ENCODE measurements around the gene RNF26.

Gene RNF26

DNA sequence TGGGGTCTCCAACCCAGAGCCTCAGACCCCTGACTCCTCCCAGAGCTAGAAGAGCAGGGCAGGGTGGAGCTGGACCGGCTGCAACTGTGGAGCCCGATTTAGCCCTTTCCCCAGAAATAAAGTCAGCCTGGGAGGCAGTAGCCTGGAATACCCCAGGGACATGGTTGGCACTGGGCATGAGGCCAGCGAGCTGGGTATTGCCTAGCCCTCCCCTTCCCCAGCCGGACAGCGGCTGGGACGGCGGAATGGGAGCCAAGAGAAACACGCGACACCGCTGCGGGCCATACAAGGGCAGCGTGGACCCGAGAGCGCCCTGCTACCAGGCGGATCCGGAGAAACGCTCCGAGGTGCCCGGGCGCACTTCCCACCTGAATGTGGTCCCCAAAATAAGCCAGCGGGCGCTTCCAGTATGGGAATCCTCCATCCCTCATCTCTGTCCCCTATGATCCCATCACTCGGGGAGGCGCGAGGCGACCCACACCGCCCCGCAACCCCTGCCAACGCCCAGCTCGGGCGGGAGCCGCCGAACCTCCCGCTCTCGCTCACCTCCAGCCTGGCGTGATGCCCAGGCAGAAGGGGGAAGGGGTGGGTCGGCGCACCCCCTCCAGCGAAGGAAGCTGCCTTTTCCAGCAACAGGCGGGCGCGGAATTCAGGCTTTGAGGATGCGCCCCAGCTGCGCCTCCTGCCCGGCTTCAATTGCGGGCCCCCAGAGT, 18.2 kb upstream of the RNF26 start:
- DNase-seq: no peak

DNA sequence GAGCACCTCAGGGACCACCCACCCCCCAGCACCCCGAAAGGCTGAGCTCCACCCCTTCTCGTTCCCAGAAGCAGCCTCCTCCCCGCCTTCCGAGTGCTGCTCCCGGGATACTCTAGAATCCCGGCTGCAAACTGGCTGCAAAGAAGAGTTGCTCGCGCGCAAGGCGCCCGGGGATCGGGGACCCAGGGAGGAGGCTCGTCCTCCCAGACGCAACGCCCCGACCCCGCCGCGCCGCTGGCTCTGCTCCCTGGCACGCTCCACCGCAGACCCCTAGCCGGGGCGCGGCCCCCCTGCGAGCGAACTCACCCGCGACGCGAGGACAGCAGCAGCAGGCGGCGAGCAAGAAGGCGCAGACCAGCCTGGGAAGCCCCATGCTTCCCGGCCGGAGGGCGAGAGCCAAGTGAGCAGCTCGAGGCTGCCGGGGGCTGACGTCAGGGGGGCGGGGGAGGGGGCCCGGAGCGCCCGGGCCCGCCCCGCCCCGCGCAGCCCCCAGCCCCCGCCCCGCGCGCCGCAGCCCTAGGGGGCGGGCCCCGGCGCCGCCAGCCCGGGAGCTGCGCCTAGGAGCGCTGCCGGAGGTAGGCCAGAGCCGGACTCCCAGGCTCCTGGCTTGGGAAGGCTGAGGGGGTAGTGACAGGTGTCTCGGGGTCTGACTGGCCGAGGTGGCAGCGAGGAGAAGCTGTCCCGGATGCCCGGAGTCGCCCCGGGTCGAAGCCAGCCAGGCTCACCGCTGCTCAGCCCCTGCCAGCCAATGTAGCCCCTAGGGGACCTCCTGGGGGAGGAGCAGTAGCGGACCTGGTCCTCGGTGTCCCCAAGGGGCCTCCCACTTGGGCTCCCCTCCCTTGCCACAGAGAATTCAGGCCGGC, 17.4 kb upstream of the RNF26 start, which contains the start of gene MCAM:
TSS of gene MCAM (minus strand) at position 402 of the 863 bp plus-strand sequence. CDS start at position 373, 29 bp downstream.
- no peak for DNase-seq

DNA sequence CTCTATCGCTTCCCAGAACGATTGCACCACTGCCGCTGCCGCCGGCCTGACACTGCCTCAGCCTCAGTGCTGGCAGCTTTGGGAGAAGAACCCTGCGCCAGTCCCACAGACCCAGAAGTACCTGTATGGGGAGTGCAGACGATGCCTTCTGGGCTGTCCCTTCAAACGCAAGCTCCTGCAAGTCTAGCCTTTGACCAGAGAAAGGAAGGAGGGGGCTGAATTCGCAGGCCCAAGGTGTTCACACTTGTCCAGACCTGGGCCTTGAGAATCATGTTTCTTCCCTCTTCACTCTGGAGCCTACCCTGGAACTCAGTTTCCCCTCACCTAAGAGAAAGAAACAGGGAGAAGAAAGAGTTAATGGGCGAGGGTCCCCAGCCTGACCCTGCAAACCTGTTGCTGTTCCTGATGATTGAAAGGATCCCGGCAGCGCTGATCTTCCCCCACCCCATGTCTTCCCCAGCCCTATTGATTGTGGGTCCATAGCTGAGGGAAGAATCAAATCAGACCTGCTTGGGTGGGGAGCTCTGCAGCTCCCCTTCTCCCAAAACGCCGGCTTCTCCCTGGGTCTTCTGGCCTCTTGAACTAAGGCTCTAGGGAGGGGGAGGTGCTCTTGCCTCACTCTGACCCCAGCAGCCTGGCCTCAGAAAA, 16.6 kb upstream of the RNF26 start:
- DNase-seq: no peak

DNA sequence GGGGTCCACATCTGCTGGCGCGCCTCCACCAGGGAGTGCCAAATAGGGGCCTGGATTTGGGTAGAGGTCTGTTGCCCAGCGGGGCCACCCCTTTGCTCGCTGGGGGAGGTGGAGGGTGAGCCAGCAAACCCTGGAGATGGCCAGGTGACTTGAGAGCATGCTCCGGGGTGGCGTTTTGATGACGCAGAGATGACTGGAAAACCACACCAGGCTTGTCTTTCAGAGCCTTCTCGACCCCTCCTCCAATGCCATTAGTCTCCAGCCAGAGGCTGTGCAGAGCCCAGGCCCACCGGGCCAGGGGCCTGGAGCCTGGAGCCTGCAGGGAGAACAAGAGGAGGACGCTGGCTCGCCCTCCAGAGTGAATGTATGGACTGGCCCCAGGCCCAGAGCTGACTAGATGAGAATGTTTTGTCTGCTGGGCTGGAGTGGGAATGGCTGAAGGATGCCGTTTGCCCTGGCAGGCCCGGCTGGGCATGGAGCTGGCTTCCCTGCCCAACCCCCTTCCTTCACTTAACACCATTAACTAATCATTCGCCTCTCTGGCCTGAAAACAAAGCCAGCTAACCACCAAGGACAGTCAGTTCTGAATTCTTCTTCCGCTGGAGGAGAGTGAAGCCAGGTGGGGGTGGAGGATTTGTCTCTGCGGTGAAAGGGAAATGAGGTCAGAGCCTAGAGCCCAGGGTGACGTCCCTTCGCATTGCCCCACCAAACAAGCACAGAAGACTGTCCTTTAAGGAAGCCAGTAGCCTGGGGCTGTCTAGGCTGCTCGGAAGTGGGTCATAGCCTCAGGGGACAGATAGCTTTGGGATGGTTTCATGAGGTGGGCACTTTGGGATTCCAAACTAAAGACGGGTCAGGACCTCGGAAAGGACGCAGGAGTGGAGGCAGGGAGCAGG, 15.8 kb upstream of the RNF26 start:
- no peak for DNase-seq

DNA sequence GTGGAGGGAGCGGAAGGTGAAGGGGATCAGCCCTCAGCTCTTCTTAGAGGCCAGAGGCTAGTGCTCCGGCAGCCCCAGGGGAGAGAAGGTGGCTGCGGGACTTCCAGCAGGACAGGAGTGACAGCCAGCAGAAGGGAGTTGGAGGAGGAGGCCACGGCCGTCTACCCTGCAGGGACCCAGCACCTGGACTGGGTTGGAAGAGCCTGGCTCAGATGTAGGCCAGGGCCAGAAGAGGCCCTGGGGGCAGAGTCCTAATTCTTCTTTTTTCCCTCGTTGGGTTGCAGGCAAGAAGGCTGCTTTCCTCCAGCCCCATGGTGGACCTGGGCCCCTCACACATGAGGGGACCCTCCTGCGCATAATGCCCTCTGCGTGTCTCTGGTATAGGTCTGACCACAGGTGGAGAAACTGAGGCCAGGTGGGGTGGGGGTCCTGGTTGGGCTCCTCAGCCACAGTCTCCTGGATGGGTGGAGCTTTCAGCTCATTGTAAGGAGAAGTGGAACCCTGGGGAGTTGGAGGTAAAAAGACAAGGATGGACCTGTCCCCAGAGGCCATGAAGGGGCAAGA, 15.1 kb upstream of the RNF26 start:
- no peak for DNase-seq

DNA sequence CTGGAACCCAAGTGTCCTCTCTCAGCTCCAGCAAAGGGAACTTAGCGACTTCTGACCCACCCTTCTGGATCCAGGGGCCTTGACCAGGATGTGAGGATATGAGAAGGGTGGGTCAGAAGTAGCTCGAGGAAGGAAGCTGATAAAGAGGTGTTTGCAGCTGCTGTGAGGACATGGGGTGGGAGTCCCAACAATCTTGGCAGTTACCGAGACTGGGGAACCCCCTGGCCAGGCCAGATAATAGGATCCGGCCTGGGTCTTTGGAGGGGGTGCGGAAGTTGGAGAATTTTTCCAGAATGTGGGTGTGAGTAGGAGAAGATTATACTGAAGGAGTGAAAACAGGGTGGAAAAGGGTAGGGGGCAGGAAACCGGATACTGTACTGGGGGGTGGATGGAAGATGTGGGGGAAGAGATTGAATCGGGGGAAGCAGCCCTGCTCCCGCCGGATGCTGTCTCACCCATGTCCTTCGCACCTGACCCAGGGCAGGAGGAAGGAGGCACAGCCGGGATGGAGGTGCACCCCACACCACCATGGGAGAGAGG, 14.6 kb upstream of the RNF26 start:
- DNase-seq: no peak

DNA sequence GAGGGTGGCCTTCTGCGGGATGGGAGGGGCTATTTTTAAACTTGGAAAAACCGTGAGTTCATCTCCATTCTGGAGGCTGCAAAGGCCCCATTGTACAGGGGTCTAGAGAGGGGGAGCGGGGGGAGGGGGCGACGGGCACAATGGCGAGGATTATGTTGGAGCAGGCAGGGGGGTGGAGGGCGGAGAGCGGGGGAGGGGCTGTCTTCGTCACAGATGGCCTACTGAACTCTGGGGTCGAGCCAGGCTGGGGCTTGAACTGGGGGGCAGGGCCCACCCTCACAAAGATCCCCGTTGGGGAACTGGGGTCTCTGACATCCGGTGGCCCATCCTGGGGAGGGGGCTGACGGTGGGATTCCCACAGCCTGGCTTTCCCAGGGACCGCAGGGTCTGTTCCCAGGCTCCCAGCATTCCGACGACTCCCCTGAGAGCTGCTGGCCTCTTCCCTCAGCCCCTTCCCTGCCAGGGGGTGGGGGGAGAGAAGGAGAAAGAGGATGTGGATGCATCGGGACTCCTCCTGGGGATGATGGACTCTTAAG, 14.0 kb upstream of the RNF26 start:
- no peak for DNase-seq

DNA sequence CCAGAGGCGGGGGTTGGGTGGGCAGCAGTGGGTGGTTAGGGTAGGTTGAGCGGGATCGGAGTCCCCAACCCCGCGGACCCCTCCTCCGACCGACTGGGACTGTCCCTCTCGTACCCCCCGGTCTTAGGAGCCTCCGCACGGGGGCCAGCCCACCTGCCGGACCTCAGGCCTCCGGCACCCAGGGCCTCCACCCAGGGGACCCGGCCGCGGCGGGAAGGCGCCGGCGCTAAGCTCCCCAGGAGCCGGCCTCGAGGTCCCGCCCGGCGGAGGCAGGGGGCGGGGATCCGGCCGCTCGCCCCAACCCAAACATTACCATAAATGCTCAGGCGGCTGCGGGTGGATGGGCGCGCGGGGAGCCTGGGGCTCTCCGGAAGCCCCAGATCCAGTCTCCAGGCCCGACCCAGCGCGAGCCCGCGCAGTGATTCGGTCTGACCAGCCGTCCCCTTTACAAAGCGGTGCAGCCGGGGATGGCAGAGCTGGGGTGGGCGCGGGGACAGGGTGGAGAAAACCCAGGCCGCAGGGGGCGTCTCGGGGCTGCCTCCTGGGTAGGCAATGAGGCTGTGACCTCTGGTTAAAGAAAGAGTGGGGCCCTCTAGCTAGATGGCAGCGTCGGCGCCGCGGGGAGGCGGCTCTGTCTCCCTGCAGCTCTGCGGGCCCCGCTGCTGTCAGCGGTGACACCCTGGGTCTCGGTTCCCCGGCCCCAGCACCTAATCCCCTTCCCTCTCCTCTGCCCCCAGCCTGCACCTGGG, 13.4 kb upstream of the RNF26 start:
- no peak for DNase-seq

DNA sequence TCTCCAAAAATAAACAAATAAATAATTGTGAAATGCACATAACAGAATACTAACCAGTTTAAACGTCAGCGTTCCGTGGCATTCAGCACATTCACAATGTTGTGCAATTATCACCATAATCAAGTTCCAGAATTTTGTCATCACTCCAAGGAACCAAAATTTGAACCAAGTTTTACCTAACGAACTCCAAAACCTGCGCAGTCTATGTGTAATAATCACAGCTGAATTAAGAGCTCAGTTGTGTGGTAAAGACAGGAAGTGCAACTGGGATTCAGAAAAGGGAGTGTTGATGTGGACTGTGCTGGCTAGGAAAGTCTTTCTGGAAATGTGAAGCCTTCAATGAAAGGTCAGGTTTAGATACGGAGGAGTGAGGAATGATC, 12.0 kb upstream of the RNF26 start:
- DNase-seq: no peak

DNA sequence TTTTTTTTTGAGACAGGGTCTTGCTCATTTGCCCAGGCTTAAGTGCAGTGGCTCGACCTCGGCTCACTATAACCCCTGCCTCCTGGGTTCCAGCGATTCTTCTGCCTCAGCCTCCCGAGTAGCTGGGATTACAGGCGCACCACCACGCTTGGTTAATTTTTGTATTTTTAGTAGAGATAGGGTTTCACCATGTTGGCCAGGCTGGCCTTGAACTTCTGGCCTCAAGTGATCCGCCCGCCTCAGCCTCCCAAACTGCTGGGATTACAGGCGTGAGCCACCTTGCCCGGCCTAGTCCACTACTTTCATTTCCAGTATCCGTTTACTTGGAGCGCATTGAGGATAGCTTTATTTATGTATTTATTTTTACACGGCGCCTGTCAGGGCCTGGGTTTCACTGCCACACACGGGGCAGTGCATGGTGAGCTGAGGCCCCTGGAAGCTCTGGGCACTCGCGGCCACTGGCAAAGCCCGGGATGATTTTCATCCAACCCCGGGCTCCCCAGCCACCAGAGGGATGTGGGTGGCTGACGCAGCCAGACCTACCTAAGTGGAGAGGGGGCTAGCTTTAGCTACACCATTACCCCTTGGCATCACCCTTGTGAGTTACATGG, 11.3 kb upstream of the RNF26 start:
- DNase-seq: no peak

DNA sequence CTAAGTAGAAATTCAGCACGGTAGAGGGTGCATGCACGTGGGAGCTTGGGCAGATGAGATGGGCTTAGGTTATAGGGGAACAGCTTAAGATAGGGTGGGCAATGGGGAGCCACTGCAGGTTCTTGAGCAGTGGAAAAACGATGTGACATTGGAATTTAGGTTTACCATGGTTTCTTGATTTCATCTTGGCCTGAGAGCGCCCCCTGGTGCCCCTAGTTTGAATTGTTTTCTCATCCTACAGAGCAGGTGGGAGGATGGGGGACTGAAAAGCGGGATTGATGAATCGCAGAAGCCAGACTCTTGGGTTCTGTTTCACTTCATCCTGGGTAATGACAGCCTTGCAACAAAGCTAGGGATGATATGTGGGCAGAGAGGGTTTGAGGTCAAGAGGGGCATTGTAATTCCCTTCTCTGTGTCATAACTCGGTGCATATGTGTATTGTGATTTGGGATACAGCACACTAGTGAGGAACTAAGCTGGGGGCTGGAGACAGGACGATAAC, 10.7 kb upstream of the RNF26 start:
- DNase-seq: peak; percentile 46

DNA sequence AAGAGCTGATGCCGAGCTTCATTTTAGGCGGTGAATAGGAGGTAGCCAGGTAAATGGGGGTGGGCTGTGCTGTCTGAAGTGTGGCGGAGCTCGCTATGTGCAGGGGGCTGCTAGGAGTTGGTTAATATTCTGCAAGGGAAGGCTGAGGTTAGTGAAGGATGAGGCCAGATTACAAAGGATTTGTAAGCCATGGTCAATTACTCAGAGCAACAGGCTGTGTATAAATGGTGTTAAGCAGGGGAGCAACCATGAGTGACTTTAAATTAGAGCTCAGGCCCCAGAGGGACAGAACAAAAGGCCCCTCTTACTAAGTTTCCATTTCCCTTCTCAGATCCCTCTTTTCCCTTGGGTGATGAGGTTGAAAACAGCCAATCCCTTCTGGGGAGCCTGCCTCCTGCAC, 10.1 kb upstream of the RNF26 start:
- DNase-seq: no peak

DNA sequence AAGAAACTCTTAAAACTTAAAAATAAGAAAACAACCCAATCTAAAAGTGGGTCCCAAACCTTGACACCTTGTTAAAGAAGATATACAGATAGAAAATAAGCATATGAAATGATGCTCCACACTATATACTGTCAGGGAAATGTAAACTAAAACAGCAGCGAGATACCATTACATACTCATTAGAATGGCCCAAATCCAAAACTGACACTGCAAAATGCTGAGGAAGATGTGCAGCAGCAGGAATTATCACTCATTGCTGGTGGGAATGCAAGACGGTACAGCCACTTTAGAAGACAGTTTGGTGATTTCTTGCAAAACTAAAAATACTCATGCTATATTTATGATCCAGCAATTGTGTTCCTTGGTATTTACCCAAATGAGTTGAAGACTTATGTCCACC, 5.0 kb upstream of the RNF26 start:
- no peak for DNase-seq

DNA sequence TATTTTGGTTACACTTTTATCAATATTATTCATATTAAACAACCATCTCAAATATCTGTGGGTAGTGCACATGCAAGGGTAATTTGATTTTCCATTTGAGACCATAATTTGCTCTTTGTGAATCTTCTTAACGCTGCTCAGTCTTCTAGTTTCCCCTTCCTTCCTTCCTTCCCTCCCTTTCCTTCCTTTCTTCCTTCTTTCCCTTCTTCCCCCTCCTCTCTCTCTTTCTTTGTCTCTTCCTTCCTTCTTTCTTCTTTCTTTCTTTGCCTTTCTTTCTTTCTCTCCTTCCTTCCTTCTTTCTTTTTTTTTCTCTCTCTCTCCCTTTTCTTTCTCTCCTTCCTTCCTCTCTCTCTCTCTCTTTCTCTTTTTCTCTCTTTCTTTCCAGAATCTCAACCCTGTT, 4.1 kb upstream of the RNF26 start:
- no peak for DNase-seq

DNA sequence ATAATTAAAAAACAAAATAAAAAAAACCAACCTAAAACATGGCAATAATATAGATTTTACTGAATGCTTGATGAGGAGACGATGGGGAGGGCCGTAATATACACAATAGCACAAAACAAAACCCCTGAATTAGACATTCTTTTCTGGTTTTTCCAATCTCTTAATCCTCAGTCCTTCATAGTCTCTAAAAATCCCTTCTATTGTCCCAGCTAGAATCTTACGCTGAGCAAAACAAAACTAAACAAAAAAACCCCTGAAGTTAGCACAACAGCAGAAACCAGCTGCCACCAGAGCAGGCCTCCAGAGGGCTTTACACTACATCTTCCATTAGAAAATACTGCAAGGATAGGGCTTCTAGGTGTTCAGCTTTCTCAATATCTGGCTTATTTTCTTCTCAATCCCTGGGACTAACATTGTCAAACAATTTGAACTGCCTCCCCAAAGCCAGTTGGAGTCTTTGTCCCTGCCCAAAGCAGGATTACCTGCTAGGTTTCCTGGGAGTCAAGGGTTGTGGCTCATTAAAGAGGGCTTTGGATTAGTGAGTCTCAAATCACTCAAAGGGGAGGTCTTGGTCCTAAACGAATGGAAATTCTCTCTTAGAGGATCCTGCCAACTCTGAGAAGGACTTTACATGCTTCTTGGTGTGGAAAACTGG, 2.1 kb upstream of the RNF26 start:
- DNase-seq: no peak

DNA sequence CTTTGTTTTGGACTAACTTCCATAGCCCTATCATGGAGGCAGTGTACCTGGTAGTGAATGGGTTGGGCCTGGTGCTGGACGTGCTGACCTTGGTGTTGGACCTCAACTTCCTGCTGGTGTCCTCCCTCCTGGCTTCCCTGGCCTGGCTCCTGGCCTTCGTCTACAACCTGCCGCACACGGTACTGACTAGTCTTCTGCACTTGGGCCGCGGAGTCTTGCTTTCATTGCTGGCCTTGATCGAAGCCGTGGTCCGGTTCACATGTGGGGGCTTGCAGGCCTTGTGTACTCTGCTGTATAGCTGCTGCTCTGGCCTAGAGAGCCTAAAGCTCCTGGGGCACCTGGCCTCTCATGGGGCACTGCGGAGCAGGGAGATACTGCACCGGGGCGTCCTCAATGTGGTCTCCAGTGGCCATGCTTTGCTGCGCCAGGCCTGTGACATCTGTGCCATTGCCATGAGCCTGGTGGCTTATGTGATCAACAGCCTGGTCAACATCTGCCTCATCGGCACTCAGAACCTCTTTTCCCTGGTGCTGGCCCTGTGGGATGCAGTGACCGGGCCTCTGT, 846 bp downstream of the RNF26 start:
- no peak for DNase-seq

DNA sequence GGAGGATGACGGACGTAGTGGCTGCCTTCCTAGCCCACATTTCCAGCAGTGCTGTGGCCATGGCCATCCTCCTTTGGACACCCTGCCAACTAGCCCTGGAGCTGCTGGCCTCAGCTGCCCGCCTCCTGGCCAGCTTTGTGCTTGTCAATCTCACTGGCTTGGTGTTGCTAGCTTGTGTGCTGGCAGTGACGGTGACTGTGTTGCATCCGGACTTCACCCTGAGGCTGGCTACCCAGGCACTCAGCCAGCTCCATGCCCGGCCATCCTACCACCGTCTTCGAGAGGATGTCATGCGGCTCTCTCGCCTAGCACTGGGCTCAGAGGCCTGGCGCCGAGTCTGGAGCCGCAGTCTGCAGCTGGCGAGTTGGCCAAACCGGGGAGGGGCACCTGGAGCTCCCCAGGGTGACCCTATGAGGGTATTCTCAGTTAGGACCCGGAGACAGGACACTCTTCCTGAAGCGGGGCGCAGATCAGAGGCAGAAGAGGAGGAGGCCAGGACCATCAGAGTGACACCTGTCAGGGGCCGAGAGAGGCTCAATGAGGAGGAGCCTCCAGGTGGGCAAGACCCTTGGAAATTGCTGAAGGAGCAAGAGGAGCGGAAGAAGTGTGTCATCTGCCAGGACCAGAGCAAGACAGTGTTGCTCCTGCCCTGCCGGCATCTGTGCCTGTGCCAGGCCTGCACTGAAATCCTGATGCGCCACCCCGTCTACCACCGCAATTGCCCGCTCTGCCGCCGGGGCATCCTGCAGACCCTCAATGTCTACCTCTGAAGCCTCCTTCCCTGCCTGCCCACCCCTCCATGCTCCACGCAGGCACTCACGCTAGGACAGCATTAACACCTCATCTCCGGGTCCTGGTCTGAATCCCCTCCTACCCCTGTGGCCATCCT, 1.6 kb downstream of the RNF26 start:
- DNase-seq: no peak

DNA sequence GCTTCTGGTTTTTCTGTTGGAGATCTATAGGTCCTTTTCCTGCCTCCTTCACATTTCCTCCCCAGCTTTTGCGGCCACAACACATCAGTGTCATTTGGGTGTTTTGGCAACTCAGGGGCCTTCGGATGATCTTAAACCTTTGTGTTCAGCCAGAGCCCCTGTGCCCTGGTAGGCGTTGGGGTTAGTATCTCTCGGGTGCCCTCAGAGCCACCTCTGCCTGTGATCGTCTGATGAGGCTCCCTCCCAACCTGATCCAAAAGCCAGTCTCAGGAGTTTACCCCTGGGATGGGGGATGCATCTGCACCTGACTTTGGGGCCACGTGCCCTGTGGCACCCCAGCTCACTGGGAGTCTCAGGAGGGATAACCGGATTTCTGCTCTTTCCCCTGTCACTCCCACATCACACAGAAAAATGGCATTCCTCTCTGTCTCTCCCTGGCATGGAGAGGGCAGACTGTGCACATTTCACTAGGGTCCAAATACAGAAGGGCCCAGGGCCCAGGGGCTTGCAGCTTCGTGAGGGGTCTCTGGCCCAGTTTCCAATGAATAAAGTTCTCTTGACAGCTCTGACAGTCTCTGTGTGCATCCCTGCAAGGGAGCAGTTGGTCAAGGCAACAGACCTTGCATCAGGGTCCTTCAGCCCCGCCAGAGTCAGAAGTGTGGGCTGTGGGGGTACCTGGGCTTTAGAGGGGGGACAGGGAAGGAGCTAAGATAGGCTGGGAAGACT, 2.6 kb downstream of the RNF26 start:
- DNase-seq: no peak

Measured in NCI-H774 (cell line).